ENCODE results near the gene PDCD1LG2.

The PDCD1LG2 gene

GRCh38 chr9:5510360-5510931 is at the start of gene PDCD1LG2:
Gene PDCD1LG2 (plus strand): TSS chr9:5510531. CDS start chr9:5522547, 12,016 bp downstream.
- TF ChIP-seq GATA3 (IDR thresholded peaks at IDR 0.05; ENCODE audit: low read depth, low read length), result no peak
- TF ChIP-seq GATA2 (IDR thresholded peaks at IDR 0.05; ENCODE audit: low read depth, low read length), result no peak

- TF ChIP-seq GATA3 (IDR thresholded peaks at IDR 0.05; ENCODE audit: low read depth, low read length), result no peak
- TF ChIP-seq GATA2 (IDR thresholded peaks at IDR 0.05; ENCODE audit: low read depth, low read length), result no peak
Measured at GRCh38 chr9:5466005-5466404, 44.3 kb upstream of the PDCD1LG2 start.

- TF ChIP-seq GATA3 (IDR thresholded peaks at IDR 0.05; ENCODE audit: low read depth, low read length) (no peak), GATA2 (IDR thresholded peaks at IDR 0.05; ENCODE audit: low read depth, low read length) (no peak)
Measured at GRCh38 chr9:5466766-5467165, 43.6 kb upstream of the PDCD1LG2 start.

- TF ChIP-seq GATA2 (IDR thresholded peaks at IDR 0.05; ENCODE audit: low read depth, low read length) (no peak), GATA3 (IDR thresholded peaks at IDR 0.05; ENCODE audit: low read depth, low read length) (no peak)
Measured at GRCh38 chr9:5468850-5469249, 41.5 kb upstream of the PDCD1LG2 start.

- TF ChIP-seq GATA3 (IDR thresholded peaks at IDR 0.05; ENCODE audit: low read depth, low read length), result no peak
- TF ChIP-seq GATA2 (IDR thresholded peaks at IDR 0.05; ENCODE audit: low read depth, low read length), result no peak
Measured at GRCh38 chr9:5470122-5470521, 40.2 kb upstream of the PDCD1LG2 start.

- no peak for TF ChIP-seq GATA2 (IDR thresholded peaks at IDR 0.05; ENCODE audit: low read depth, low read length)
- TF ChIP-seq GATA3 (IDR thresholded peaks at IDR 0.05; ENCODE audit: low read depth, low read length), result no peak
Measured at GRCh38 chr9:5470816-5471215, 39.5 kb upstream of the PDCD1LG2 start.

- TF ChIP-seq GATA2 (IDR thresholded peaks at IDR 0.05; ENCODE audit: low read depth, low read length) (no peak), GATA3 (IDR thresholded peaks at IDR 0.05; ENCODE audit: low read depth, low read length) (no peak)
Measured at GRCh38 chr9:5478206-5478605, 32.1 kb upstream of the PDCD1LG2 start.

- no peak for TF ChIP-seq GATA3 (IDR thresholded peaks at IDR 0.05; ENCODE audit: low read depth, low read length)
- no peak for TF ChIP-seq GATA2 (IDR thresholded peaks at IDR 0.05; ENCODE audit: low read depth, low read length)
Measured at GRCh38 chr9:5479994-5480694, 30.2 kb upstream of the PDCD1LG2 start.

GRCh38 chr9:5480919-5481318 is 29.4 kb upstream of the PDCD1LG2 start:
- TF ChIP-seq GATA3 (IDR thresholded peaks at IDR 0.05; ENCODE audit: low read depth, low read length) (no peak), GATA2 (IDR thresholded peaks at IDR 0.05; ENCODE audit: low read depth, low read length) (no peak)

- TF ChIP-seq GATA2 (IDR thresholded peaks at IDR 0.05; ENCODE audit: low read depth, low read length) (no peak), GATA3 (IDR thresholded peaks at IDR 0.05; ENCODE audit: low read depth, low read length) (no peak)
Measured at GRCh38 chr9:5481322-5482040, 28.9 kb upstream of the PDCD1LG2 start.

GRCh38 chr9:5482194-5482593 is 28.1 kb upstream of the PDCD1LG2 start:
- TF ChIP-seq GATA3 (IDR thresholded peaks at IDR 0.05; ENCODE audit: low read depth, low read length), result no peak
- no peak for TF ChIP-seq GATA2 (IDR thresholded peaks at IDR 0.05; ENCODE audit: low read depth, low read length)

- TF ChIP-seq GATA2 (IDR thresholded peaks at IDR 0.05; ENCODE audit: low read depth, low read length) (no peak), GATA3 (IDR thresholded peaks at IDR 0.05; ENCODE audit: low read depth, low read length) (no peak)
Measured at GRCh38 chr9:5483306-5483705, 27.0 kb upstream of the PDCD1LG2 start.

- TF ChIP-seq GATA2 (IDR thresholded peaks at IDR 0.05; ENCODE audit: low read depth, low read length) (no peak), GATA3 (IDR thresholded peaks at IDR 0.05; ENCODE audit: low read depth, low read length) (no peak)
Measured at GRCh38 chr9:5485378-5486085, 24.8 kb upstream of the PDCD1LG2 start.

- TF ChIP-seq GATA3 (IDR thresholded peaks at IDR 0.05; ENCODE audit: low read depth, low read length) (no peak), GATA2 (IDR thresholded peaks at IDR 0.05; ENCODE audit: low read depth, low read length) (no peak)
Measured at GRCh38 chr9:5486988-5487387, 23.3 kb upstream of the PDCD1LG2 start.

Measured in SH-SY5Y (cell line).